ENCODE data around the gene CNBD2. TPM values are rescaled to one million over a fixed set of nuclear protein-coding genes. Genes with fewer than 3 reads are reported as not detected.

The CNBD2 gene
- total and polyA plus RNA-seq, 2 donors from 2014 or later = 7.4 to 11.4 TPM

DNA sequence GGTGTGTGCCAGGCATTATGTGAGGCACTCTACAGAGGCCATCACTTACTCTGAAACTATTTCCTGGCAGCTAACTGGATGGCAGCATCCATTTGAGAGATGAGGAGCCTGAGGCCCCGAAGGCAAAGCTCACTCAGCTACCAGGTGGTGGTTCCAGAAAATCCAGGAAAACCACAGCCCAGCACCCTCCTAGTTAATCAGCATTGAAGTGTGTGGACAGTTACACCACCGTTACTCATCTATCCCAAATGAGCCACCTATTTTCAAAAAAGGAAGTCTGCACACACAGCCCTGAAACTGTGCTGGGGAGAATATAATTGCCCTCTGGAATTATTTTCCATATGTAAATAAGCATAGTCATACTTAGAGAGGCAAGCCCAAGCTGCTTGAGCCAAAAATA is 67.4 kb downstream of the CNBD2 start:
- no peaks in the 10 kb centered on the region for H3K27me3 ChIP-seq (ENCODE audit: control insufficient read depth, insufficient read depth, low read length)
- no peak overlapping the region for H3K9ac ChIP-seq (ENCODE audit: low read length in 3 of 3)
- no peaks in the 10 kb centered on the region for H3K36me3 ChIP-seq (ENCODE audit: control insufficient read depth in 2 of 3, insufficient read depth in 3 of 3, low read length in 3 of 3)
- no peak overlapping the region for H3K27ac ChIP-seq (ENCODE audit: low read depth in 2 of 2, low read length in 2 of 2)
- H3K9me3 ChIP-seq (ENCODE audit: control insufficient read depth in 2 of 3, insufficient read depth in 1 of 3, low read length in 3 of 3) = no peaks in the 10 kb centered on the region
- TF ChIP-seq, protein P1, sequence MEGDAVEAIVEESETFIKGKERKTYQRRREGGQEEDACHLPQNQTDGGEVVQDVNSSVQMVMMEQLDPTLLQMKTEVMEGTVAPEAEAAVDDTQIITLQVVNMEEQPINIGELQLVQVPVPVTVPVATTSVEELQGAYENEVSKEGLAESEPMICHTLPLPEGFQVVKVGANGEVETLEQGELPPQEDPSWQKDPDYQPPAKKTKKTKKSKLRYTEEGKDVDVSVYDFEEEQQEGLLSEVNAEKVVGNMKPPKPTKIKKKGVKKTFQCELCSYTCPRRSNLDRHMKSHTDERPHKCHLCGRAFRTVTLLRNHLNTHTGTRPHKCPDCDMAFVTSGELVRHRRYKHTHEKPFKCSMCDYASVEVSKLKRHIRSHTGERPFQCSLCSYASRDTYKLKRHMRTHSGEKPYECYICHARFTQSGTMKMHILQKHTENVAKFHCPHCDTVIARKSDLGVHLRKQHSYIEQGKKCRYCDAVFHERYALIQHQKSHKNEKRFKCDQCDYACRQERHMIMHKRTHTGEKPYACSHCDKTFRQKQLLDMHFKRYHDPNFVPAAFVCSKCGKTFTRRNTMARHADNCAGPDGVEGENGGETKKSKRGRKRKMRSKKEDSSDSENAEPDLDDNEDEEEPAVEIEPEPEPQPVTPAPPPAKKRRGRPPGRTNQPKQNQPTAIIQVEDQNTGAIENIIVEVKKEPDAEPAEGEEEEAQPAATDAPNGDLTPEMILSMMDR (IDR thresholded peaks at IDR 0.05; ENCODE audit: borderline replicate concordance, extremely low read depth, insufficient read depth) = no peak
- no peak overlapping the region for H3K4me3 ChIP-seq (ENCODE audit: low read length in 3 of 3)
- intact Hi-C loops (cut with DNase I) = no loop called here
- FAIRE-seq (no peak), DNase-seq (no peak)
- H3K4me1 ChIP-seq (ENCODE audit: control insufficient read depth in 2 of 3, insufficient read depth in 2 of 3, low read depth in 1 of 3, low read length in 3 of 3) = no peaks in the 10 kb centered on the region

DNA sequence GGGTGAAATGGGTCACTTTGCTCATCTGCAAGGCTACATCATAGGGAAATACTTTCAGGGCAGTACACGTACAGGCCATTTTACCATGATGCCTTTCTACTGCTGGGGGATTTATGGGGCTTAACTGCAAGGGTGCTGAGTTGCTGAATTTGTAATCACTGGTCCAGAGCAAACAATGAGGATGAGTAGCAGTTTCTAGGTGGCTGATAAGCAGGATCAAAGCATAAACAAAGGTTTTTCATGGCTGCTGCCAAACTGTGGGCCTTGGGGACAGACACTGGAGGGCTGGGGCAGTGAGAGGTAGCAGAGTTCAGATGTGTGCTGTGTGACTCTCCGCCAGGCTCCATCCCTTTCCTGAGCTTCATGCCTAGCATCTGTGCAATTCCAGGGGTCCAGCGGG is 68.3 kb downstream of the CNBD2 start:
- Histone ChIP-seq H3K4me1 (ENCODE audit: control insufficient read depth in 2 of 3, insufficient read depth in 2 of 3, low read depth in 1 of 3, low read length in 3 of 3) (no peaks in the 10 kb centered on the region), H3K9me3 (ENCODE audit: control insufficient read depth in 2 of 3, insufficient read depth in 1 of 3, low read length in 3 of 3) (no peaks in the 10 kb centered on the region), H3K36me3 (ENCODE audit: control insufficient read depth in 2 of 3, insufficient read depth in 3 of 3, low read length in 3 of 3) (no peaks in the 10 kb centered on the region), H3K9ac (ENCODE audit: low read length in 3 of 3) (no peak overlapping the region), H3K27ac (ENCODE audit: low read depth in 2 of 2, low read length in 2 of 2) (no peak overlapping the region), H3K27me3 (ENCODE audit: control insufficient read depth, insufficient read depth, low read length) (no peaks in the 10 kb centered on the region), H3K4me3 (ENCODE audit: low read length in 3 of 3) (no peak overlapping the region)
- DNase-seq (no peak), FAIRE-seq (no peak)
- intact Hi-C loops (cut with DNase I) = no loop called here
- TF ChIP-seq, protein P1 (IDR thresholded peaks at IDR 0.05; ENCODE audit: borderline replicate concordance, extremely low read depth, insufficient read depth) = no peak

DNA sequence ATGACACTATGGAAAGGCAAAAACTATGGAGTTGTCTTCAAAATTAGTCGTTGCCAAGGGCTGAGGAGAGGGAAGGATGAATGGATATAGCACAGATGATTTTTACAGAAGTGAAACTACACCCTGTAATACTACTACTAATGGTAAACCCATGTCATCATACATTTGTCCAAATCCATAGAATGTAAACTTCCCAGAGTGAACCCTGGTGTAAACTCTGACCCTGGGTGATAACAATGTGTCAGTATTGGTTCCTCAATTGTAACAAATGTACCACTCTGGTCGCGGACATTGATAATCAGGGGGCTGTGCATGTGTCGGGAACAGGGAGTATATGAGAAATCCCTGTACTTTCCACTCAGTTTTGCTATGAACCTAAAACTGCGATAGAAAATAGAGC is 72.2 kb downstream of the CNBD2 start:
- no peaks in the 10 kb centered on the region for H3K36me3 ChIP-seq (ENCODE audit: control insufficient read depth in 2 of 3, insufficient read depth in 3 of 3, low read length in 3 of 3)
- H3K9me3 ChIP-seq (ENCODE audit: control insufficient read depth in 2 of 3, insufficient read depth in 1 of 3, low read length in 3 of 3) = no peaks in the 10 kb centered on the region
- no peak overlapping the region for H3K4me3 ChIP-seq (ENCODE audit: low read length in 3 of 3)
- no peak for FAIRE-seq
- intact Hi-C loops (cut with DNase I) = no loop called here
- no peak for DNase-seq
- H3K4me1 ChIP-seq (ENCODE audit: control insufficient read depth in 2 of 3, insufficient read depth in 2 of 3, low read depth in 1 of 3, low read length in 3 of 3) = no peaks in the 10 kb centered on the region
- no peak overlapping the region for H3K27ac ChIP-seq (ENCODE audit: low read depth in 2 of 2, low read length in 2 of 2)
- no peak overlapping the region for H3K9ac ChIP-seq (ENCODE audit: low read length in 3 of 3)
- H3K27me3 ChIP-seq (ENCODE audit: control insufficient read depth, insufficient read depth, low read length) = no peaks in the 10 kb centered on the region
- TF ChIP-seq, protein P1 (IDR thresholded peaks at IDR 0.05; ENCODE audit: borderline replicate concordance, extremely low read depth, insufficient read depth) = no peak

DNA sequence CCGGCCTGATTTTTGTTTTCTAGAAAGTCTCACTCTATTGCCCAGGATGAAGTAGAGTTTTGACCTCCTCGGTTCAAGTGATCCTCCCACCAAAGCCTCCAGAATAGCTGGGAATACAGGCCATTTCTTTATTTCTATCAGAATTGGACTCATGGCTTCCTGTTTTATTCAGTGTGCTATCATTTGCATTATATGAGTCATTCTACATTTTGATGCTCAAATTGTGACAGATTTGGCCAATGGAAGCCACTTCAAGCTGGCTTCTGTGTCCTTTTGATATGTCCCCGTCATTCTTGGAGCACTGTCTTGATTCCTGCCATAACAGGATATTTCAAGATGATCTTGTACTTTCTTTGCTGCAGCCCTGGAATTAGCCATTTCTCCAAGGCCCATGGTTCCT is 75.1 kb downstream of the CNBD2 start:
- Histone ChIP-seq H3K9me3 (ENCODE audit: control insufficient read depth in 2 of 3, insufficient read depth in 1 of 3, low read length in 3 of 3) (no peaks in the 10 kb centered on the region), H3K4me3 (ENCODE audit: low read length in 3 of 3) (no peak overlapping the region), H3K36me3 (ENCODE audit: control insufficient read depth in 2 of 3, insufficient read depth in 3 of 3, low read length in 3 of 3) (no peaks in the 10 kb centered on the region), H3K4me1 (ENCODE audit: control insufficient read depth in 2 of 3, insufficient read depth in 2 of 3, low read depth in 1 of 3, low read length in 3 of 3) (peaks cover 0 to 3% (median 0%) of the 10 kb centered on the region in 3 donors), H3K27me3 (ENCODE audit: control insufficient read depth, insufficient read depth, low read length) (no peaks in the 10 kb centered on the region), H3K27ac (ENCODE audit: low read depth in 2 of 2, low read length in 2 of 2) (no peak overlapping the region), H3K9ac (ENCODE audit: low read length in 3 of 3) (no peak overlapping the region)
- FAIRE-seq (no peak), DNase-seq (no peak)
- TF ChIP-seq, protein P1 (IDR thresholded peaks at IDR 0.05; ENCODE audit: borderline replicate concordance, extremely low read depth, insufficient read depth) = no peak
- intact Hi-C loops (cut with DNase I) = no loop called here
